NCI-H2107 (cell line): Measurements from ENCODE around the gene ELOA.
A peak's percentile ranks its signal among the peaks of the same experiment; 100 is the strongest.
"Not testable (repeated sequence)": the region's sequence is repeated elsewhere in the genome, so short reads cannot be mapped to it uniquely, and the experiment has no call there.

Source experiments
- DNase-seq: peaks from one replicate; lab custom pipeline; 2025; lab: John Stamatoyannopoulos, UW

The ELOA gene

GRCh38 chr1:23801338-23801748 is 58.1 kb downstream of the ELOA start:
- DNase-seq: no peak

DNA sequence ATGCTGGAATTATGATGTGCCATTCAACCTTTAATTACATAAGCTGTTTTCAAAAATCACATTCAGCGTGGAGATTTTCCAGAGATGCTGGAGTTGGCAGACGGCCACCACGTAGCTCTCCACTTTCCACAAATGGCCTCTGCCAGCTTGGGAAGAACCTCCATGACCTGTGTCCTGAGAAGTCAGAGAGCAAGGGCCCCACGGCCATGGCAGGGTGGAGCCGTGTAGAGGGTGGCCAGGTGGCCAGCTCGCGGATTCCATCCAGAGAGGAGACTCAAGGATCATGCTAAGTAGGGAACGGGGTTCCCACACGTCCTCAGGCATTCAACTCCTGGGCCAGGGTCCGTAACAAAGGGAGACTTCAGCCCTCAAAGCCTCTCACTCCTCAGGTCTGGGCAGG is 58.6 kb downstream of the ELOA start:
- no peak for DNase-seq

GRCh38 chr1:23802809-23803342 is 59.6 kb downstream of the ELOA start:
- not testable (repeated sequence) for DNase-seq

DNA sequence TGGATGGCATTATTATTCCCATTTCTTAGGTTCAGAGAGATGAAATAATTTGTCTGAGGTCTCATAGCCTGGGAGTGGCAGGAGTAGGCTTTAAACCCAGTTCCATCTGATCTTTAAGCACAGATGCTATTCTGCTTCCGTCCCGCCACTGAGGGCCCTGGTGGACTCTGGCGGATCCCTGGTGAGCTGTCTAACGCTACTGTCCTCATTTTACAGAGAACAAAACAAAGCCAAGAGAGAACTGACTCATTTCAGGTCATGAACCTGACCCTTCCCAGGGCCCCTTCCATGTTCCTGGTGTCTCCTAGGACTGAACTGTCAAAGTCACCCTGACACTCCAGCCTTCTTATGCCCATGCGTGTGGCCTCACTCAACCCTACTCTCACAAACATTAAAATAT is 60.4 kb downstream of the ELOA start:
- DNase-seq: no peak

- DNase-seq: no peak
Measured at GRCh38 chr1:23804183-23804835, 61.0 kb downstream of the ELOA start.

GRCh38 chr1:23805025-23805424 is 61.8 kb downstream of the ELOA start:
- DNase-seq: no peak

GRCh38 chr1:23806280-23806679 is 63.0 kb downstream of the ELOA start:
- DNase-seq: no peak

- DNase-seq: no peak
Measured at GRCh38 chr1:23807453-23807852, 64.2 kb downstream of the ELOA start.

DNA sequence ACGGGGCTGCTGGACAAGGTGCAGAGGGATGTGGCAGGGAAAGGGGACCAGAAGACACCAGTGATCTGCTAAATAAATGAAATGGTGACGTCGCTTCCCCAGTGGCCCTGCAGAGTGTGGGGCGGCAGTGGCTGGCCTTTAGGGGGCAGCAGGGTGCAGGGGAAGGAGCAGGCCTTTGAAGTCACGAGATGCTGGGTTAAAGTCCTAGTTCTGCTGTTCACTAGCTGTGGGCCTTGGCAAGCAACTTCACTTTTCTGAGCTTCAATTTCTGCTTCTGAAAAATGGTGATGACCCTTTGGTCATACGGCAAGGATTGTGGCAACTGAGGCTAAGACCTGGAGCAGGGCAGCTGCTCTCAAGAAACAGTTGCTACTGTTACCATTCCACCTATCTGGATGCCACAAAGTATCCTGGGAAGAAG is 66.5 kb downstream of the ELOA start:
- DNase-seq: peak; percentile 56

GRCh38 chr1:23810818-23811540 is 67.7 kb downstream of the ELOA start:
- no peak for DNase-seq
